Stimulated activated CD4-positive, alpha-beta T cell treated with anti-CD3 and anti-CD28 coated beads, Interleukin-15, amount 100 ng/mL, for 1 hour (primary cell): ENCODE measurements around the gene AMIGO1.
"Not testable (repeated sequence)": the region's sequence is repeated elsewhere in the genome, so short reads cannot be mapped to it uniquely, and the experiment has no call there.

Experiments used
- DNase-seq, 2 donors: peaks; one replicate each; pipeline ENCODE4 v3.0.0-alpha.2; 2020; ENCODE audit warnings: low read depth in 1 of 2, low spot score in 1 of 2

The AMIGO1 gene

GRCh38 chr1:109484519-109484975 is 25.0 kb downstream of the AMIGO1 start:
- DNase-seq: no peak

GRCh38 chr1:109483672-109484518 is 25.6 kb downstream of the AMIGO1 start, which contains the start of gene ATXN7L2:
TSS of gene ATXN7L2 (plus strand) at chr1:109483905. CDS start at chr1:109483954, 49 bp downstream.
- DNase-seq: peak; percentile 89

- no peak for DNase-seq
Observed at GRCh38 chr1:109482791-109483671, 26.5 kb downstream of the AMIGO1 start.

- no peak for DNase-seq
Observed at GRCh38 chr1:109482242-109482641, 27.3 kb downstream of the AMIGO1 start.

GRCh38 chr1:109481646-109482045 is 27.9 kb downstream of the AMIGO1 start:
- DNase-seq: no peak

- DNase-seq: no peak
Observed at GRCh38 chr1:109479901-109480300, 29.6 kb downstream of the AMIGO1 start.

- no peak for DNase-seq
Observed at GRCh38 chr1:109479311-109479710, 30.2 kb downstream of the AMIGO1 start.

- DNase-seq: no peak
Observed at GRCh38 chr1:109478806-109479205, 30.7 kb downstream of the AMIGO1 start.

- no peak for DNase-seq
Observed at GRCh38 chr1:109477821-109478220, 31.7 kb downstream of the AMIGO1 start.

GRCh38 chr1:109476825-109477224 is 32.7 kb downstream of the AMIGO1 start:
- no peak for DNase-seq

GRCh38 chr1:109475261-109475660 is 34.3 kb downstream of the AMIGO1 start:
- no peak for DNase-seq

GRCh38 chr1:109474697-109475096 is 34.8 kb downstream of the AMIGO1 start:
- DNase-seq: no peak

- not testable (repeated sequence) for DNase-seq
Observed at GRCh38 chr1:109473284-109474057, 36.1 kb downstream of the AMIGO1 start.

GRCh38 chr1:109472779-109473178 is 36.7 kb downstream of the AMIGO1 start:
- DNase-seq: no peak

GRCh38 chr1:109470245-109470644 is 39.3 kb downstream of the AMIGO1 start:
- DNase-seq: no peak

- no peak for DNase-seq
Observed at GRCh38 chr1:109468903-109469302, 40.6 kb downstream of the AMIGO1 start.

GRCh38 chr1:109468061-109468460 is 41.5 kb downstream of the AMIGO1 start:
- no peak for DNase-seq

GRCh38 chr1:109467301-109467777 is 42.2 kb downstream of the AMIGO1 start:
- DNase-seq: no peak

- DNase-seq: no peak
Observed at GRCh38 chr1:109466452-109467300, 42.9 kb downstream of the AMIGO1 start, which contains the start of gene SYPL2. TSS of gene SYPL2 (plus strand) at chr1:109466546. CDS start at chr1:109466844, 298 bp downstream.

GRCh38 chr1:109466125-109466451 is 43.4 kb downstream of the AMIGO1 start:
- no peak for DNase-seq
